ENCODE measurements around the gene RFXANK. TPM values are rescaled to one million over a fixed set of nuclear protein-coding genes. Genes with fewer than 3 reads are reported as not detected.

RFXANK gene
- total and polyA plus RNA-seq, 4 donors = 8.9 to 27.8 (median 19.0) TPM

- H3K9me3 ChIP-seq (ENCODE audit: control insufficient read depth in 4 of 4, low read length in 3 of 4) = no peaks in the 10 kb centered on the region
- H3K4me3 ChIP-seq (ENCODE audit: low read depth in 1 of 3, low read length in 3 of 3) = no peak overlapping the region
- H3K4me1 ChIP-seq (ENCODE audit: control insufficient read depth in 4 of 4, insufficient read depth in 4 of 4, low read length in 3 of 4) = peaks cover 0 to 6% (median 0%) of the 10 kb centered on the region in 4 donors
- no peak for DNase-seq (ENCODE audit: low spot score)
- WGBS = 90% methylated on average over 9 of the region's 9 CpGs
- TF ChIP-seq, protein P1, sequence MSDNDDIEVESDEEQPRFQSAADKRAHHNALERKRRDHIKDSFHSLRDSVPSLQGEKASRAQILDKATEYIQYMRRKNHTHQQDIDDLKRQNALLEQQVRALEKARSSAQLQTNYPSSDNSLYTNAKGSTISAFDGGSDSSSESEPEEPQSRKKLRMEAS (IDR thresholded peaks at IDR 0.05) = no peak
- no peak for TF ChIP-seq GABPA (IDR thresholded peaks at IDR 0.05 in 1 of 2, conservative IDR thresholded peaks at IDR 0.05 in 1 of 2)
- no peak for TF ChIP-seq EGR1 (IDR thresholded peaks at IDR 0.05; ENCODE audit: low read depth in 2 of 2)
- TF ChIP-seq, protein P2, sequence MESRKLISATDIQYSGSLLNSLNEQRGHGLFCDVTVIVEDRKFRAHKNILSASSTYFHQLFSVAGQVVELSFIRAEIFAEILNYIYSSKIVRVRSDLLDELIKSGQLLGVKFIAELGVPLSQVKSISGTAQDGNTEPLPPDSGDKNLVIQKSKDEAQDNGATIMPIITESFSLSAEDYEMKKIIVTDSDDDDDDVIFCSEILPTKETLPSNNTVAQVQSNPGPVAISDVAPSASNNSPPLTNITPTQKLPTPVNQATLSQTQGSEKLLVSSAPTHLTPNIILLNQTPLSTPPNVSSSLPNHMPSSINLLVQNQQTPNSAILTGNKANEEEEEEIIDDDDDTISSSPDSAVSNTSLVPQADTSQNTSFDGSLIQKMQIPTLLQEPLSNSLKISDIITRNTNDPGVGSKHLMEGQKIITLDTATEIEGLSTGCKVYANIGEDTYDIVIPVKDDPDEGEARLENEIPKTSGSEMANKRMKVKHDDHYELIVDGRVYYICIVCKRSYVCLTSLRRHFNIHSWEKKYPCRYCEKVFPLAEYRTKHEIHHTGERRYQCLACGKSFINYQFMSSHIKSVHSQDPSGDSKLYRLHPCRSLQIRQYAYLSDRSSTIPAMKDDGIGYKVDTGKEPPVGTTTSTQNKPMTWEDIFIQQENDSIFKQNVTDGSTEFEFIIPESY (IDR thresholded peaks at IDR 0.05) = no peak
- no peaks in the 10 kb centered on the region for H3K36me3 ChIP-seq (ENCODE audit: control insufficient read depth in 4 of 4, insufficient read depth in 3 of 4, low read depth in 1 of 4, low read length in 3 of 4)
- no peak overlapping the region for H3K27ac ChIP-seq (ENCODE audit: low read depth in 1 of 2, low read length in 2 of 2)
- H3K27me3 ChIP-seq (ENCODE audit: control insufficient read depth in 4 of 4, insufficient read depth in 4 of 4, low read length in 3 of 4) = no peaks in the 10 kb centered on the region
- no peak overlapping the region for H3K9ac ChIP-seq (ENCODE audit: low read depth in 1 of 2, low read length in 2 of 2)
Measured at GRCh38 chr19:19169236-19170052, 22.6 kb upstream of the RFXANK start.

DNA sequence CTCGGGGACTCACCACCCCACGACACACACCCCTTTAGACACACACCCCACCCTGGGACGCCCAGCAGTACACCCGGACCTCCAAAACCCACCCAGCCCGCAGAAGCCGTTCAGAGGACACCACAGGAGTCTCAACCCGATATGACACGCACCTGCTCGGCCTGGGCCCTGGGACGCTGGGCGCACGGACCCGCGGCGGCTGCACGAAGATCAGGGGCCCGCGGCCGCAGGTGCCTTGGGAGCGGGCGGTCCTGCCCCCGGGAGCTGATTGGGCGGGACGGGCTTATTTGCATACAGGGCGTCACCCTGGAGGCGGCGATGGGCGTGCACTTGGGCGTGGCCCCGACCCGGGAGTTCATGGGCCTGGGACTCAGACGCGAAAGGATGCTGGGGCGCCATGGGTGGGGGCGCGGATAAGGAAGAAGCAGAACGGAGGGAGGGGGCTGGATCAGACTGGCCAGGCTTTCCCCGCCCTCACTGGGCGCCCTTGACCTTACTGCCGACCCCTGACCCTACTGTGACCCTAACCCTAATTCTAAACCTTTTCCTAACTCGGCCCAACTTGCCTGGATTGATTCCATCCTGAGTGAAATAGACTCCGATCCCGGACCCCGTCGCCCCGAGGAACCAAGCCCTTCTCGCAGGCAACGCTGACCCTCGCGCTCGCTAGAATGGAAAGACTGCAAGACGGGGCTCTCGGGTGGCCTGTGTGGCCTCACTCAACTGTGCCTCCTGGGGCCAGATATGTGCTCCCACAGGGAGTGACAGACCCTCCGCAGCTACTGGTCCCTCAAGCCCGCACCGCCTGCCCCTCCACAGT lies 21.8 kb upstream of the RFXANK start, which contains the start of gene MEF2B:
MEF2B (minus strand) TSS at position 211 of the 820 bp plus-strand sequence. CDS start 19,528 bp downstream, outside the sequence.
- Histone ChIP-seq H3K9me3 (ENCODE audit: control insufficient read depth in 4 of 4, low read length in 3 of 4) (no peaks in the 10 kb centered on the region), H3K27me3 (ENCODE audit: control insufficient read depth in 4 of 4, insufficient read depth in 4 of 4, low read length in 3 of 4) (no peaks in the 10 kb centered on the region), H3K4me1 (ENCODE audit: control insufficient read depth in 4 of 4, insufficient read depth in 4 of 4, low read length in 3 of 4) (peaks cover 0 to 9% (median 0%) of the 10 kb centered on the region in 4 donors), H3K36me3 (ENCODE audit: control insufficient read depth in 4 of 4, insufficient read depth in 3 of 4, low read depth in 1 of 4, low read length in 3 of 4) (no peaks in the 10 kb centered on the region), H3K4me3 (ENCODE audit: low read depth in 1 of 3, low read length in 3 of 3) (peak within 1 kb of the TSS in 1 of 3 donors; percentile 7), H3K27ac (ENCODE audit: low read depth in 1 of 2, low read length in 2 of 2) (no peak within 1 kb of the TSS), H3K9ac (ENCODE audit: low read depth in 1 of 2, low read length in 2 of 2) (no peak within 1 kb of the TSS)
- DNase-seq (ENCODE audit: low spot score) = peak; percentile 85
- TF ChIP-seq EGR1 (IDR thresholded peaks at IDR 0.05; ENCODE audit: low read depth in 2 of 2) (no peak), JUND (IDR thresholded peaks at IDR 0.05) (no peak), RAD21 (IDR thresholded peaks at IDR 0.05) (no peak), CTCF (IDR thresholded peaks at IDR 0.05; ENCODE audit: low read depth, low read length, missing input control) (no peak), NR2F2 (IDR thresholded peaks at IDR 0.05) (peak; percentile 65)
- TF ChIP-seq, protein P1 (IDR thresholded peaks at IDR 0.05) = no peak
- TF ChIP-seq, protein P3, sequence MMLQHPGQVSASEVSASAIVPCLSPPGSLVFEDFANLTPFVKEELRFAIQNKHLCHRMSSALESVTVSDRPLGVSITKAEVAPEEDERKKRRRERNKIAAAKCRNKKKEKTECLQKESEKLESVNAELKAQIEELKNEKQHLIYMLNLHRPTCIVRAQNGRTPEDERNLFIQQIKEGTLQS (IDR thresholded peaks at IDR 0.05) = no peak
- TF ChIP-seq, protein P2 (IDR thresholded peaks at IDR 0.05) = no peak
- WGBS = 25% methylated on average over 56 of the region's 56 CpGs
